PC-9 (cell line): ENCODE data around the gene ATP6V1G2.

Experiments used
- CTCF ChIP-seq: fragments of 200-600 bp; sonication (generic); conservative IDR thresholded peaks from 2 replicates; pipeline ENCODE4 v1.6.1; 2017; ENCODE audit warnings: mixed run types, antibody characterized with exemption, mild to moderate bottlenecking, moderate library complexity
- EZH2 ChIP-seq: fragments of 200-600 bp; sonication (generic); IDR thresholded peaks from 2 replicates; pipeline ENCODE4 v1.8.0; 2017; ENCODE audit warnings: antibody characterized with exemption, low read depth

- TF ChIP-seq CTCF (no peak), EZH2 (no peak)
Measured at GRCh38 chr6:31588871-31589650, 42.7 kb upstream of the ATP6V1G2 start.
